Measurements from ENCODE around the gene ATP5F1E. TPM values are rescaled to one million over a fixed set of nuclear protein-coding genes. Genes with fewer than 3 reads are reported as not detected.

ATP5F1E gene
- total RNA-seq, 1 donor from 2014 or later = 81.8 TPM

GRCh38 chr20:59000326-59000725, 31.8 kb downstream of the ATP5F1E start:
- peaks cover 27% of the 10 kb centered on the region for H3K36me3 Mint-ChIP-seq
- H3K27ac Mint-ChIP-seq = peak overlapping the region; percentile 50
- no peak for DNase-seq (ENCODE audit: extremely low spot score, unreplicated experiment)
- H3K4me1 Mint-ChIP-seq (ENCODE audit: unreplicated experiment) = peaks cover 19% of the 10 kb centered on the region
- H3K27me3 Mint-ChIP-seq = no peaks in the 10 kb centered on the region
- TF ChIP-seq CTCF (conservative IDR thresholded peaks at IDR 0.05) = no peak
- no peak overlapping the region for H3K4me3 Mint-ChIP-seq
- H3K9me3 Mint-ChIP-seq = no peaks in the 10 kb centered on the region

GRCh38 chr20:58998656-58999055, 33.5 kb downstream of the ATP5F1E start:
- DNase-seq (ENCODE audit: extremely low spot score, unreplicated experiment) = no peak
- no peaks in the 10 kb centered on the region for H3K27me3 Mint-ChIP-seq
- H3K36me3 Mint-ChIP-seq = peaks cover 33% of the 10 kb centered on the region
- H3K9me3 Mint-ChIP-seq = no peaks in the 10 kb centered on the region
- H3K4me3 Mint-ChIP-seq = no peak overlapping the region
- peaks cover 9% of the 10 kb centered on the region for H3K4me1 Mint-ChIP-seq (ENCODE audit: unreplicated experiment)
- no peak for TF ChIP-seq CTCF (conservative IDR thresholded peaks at IDR 0.05)
- no peak overlapping the region for H3K27ac Mint-ChIP-seq

- H3K27me3 Mint-ChIP-seq = no peaks in the 10 kb centered on the region
- no peaks in the 10 kb centered on the region for H3K9me3 Mint-ChIP-seq
- H3K4me1 Mint-ChIP-seq (ENCODE audit: unreplicated experiment) = no peaks in the 10 kb centered on the region
- DNase-seq (ENCODE audit: extremely low spot score, unreplicated experiment) = no peak
- no peak overlapping the region for H3K4me3 Mint-ChIP-seq
- peak; percentile 17 for TF ChIP-seq CTCF (conservative IDR thresholded peaks at IDR 0.05)
- peak overlapping the region; percentile 9 for H3K27ac Mint-ChIP-seq
- peaks cover 31% of the 10 kb centered on the region for H3K36me3 Mint-ChIP-seq
Measured at GRCh38 chr20:58997141-58997770, 34.9 kb downstream of the ATP5F1E start.

GRCh38 chr20:58996226-58996611, 35.9 kb downstream of the ATP5F1E start:
- Mint-ChIP-seq H3K36me3 (peaks cover 38% of the 10 kb centered on the region), H3K4me3 (no peak overlapping the region), H3K4me1 (ENCODE audit: unreplicated experiment) (no peaks in the 10 kb centered on the region)

GRCh38 chr20:58995461-58996225, 36.5 kb downstream of the ATP5F1E start:
- Mint-ChIP-seq H3K36me3 (peaks cover 41% of the 10 kb centered on the region), H3K4me1 (ENCODE audit: unreplicated experiment) (no peaks in the 10 kb centered on the region), H3K9me3 (no peaks in the 10 kb centered on the region), H3K4me3 (peak overlapping the region; percentile 59), H3K27me3 (no peaks in the 10 kb centered on the region), H3K27ac (peak overlapping the region; percentile 15)
- DNase-seq (ENCODE audit: extremely low spot score, unreplicated experiment) = no peak
- no peak for TF ChIP-seq CTCF (conservative IDR thresholded peaks at IDR 0.05)

More at GRCh38 chr20:58996226-58996611, 35.9 kb downstream of the ATP5F1E start:
- Mint-ChIP-seq H3K9me3 (no peaks in the 10 kb centered on the region), H3K27me3 (no peaks in the 10 kb centered on the region), H3K27ac (no peak overlapping the region)
- DNase-seq (ENCODE audit: extremely low spot score, unreplicated experiment) = no peak
- no peak for TF ChIP-seq CTCF (conservative IDR thresholded peaks at IDR 0.05)

Measured in type B pancreatic cell (in vitro differentiated cells).